Caco-2 (cell line): ENCODE data around the gene C16orf74. TPM values are rescaled to one million over a fixed set of nuclear protein-coding genes. Genes with fewer than 3 reads are reported as not detected.

Source experiments
- BruUV-seq: library from RNA; stranded (reverse); fragments of 400-500 nt; replicated peaks from 2 replicates; lab custom pipeline; 2021; lab: Mats Ljungman, UMichigan
- CTCF ChIA-PET: fragments of 300-600 bp; sonication (Branson Sonifier 250); formaldehyde crosslinking; loops from one replicate; lab custom pipeline; 2022; ENCODE audit warnings: antibody characterized with exemption; lab: Charles Lee
- POLR2A ChIA-PET: fragments of 300-600 bp; sonication (Branson Sonifier 250); formaldehyde crosslinking; loops from one replicate; lab custom pipeline; 2022; ENCODE audit warnings: antibody characterized with exemption; lab: Charles Lee
- DNase-seq, 2 experiments: peaks; one replicate each; pipeline versions ENCODE4 v3.0.0 to v3.0.0-alpha.2; 2020 to 2022
- H3K27me3 ChIP-seq: replicated peaks from 2 replicates; pipeline ENCODE4 v1.6.0; 2011; ENCODE audit warnings: low read length; ENCODE audit not compliant: control insufficient read depth, insufficient read depth
- H3K36me3 ChIP-seq: 2 replicates; pipeline ENCODE4 v1.5.1; 2011; ENCODE audit warnings: low read length; ENCODE audit not compliant: control insufficient read depth, insufficient read depth
- H3K4me1 ChIP-seq: fragments of 250-450 bp; sonication (Bioruptor Pico); 2 replicates; pipeline ENCODE4 v1.5.1; 2020; ENCODE audit warnings: mild to moderate bottlenecking
- H3K4me3 ChIP-seq: 2 replicates; pipeline ENCODE4 v1.5.1; 2011; ENCODE audit warnings: low read depth, mild to moderate bottlenecking, control low read depth, low read length
- H3K9me3 ChIP-seq: fragments of 250-450 bp; sonication (Bioruptor Pico); 2 replicates; pipeline ENCODE4 v1.5.1; 2020; ENCODE audit warnings: mild to moderate bottlenecking, moderate library complexity
- H3K27ac Mint-ChIP-seq: one replicate; pipeline ENCODE4 v1.8.0; 2022; ENCODE audit warnings: mixed read lengths; ENCODE audit not compliant: unreplicated experiment
- H3K27me3 Mint-ChIP-seq: one replicate; pipeline ENCODE4 v1.8.0; 2022; ENCODE audit warnings: mixed read lengths; ENCODE audit not compliant: insufficient read depth, unreplicated experiment
- H3K36me3 Mint-ChIP-seq: one replicate; pipeline ENCODE4 v1.8.0; 2022; ENCODE audit warnings: mild to moderate bottlenecking, mixed read lengths; ENCODE audit not compliant: insufficient read depth, unreplicated experiment
- H3K4me1 Mint-ChIP-seq: one replicate; pipeline ENCODE4 v1.8.0; 2022; ENCODE audit warnings: low read depth, mixed read lengths; ENCODE audit not compliant: unreplicated experiment
- H3K4me3 Mint-ChIP-seq: one replicate; pipeline ENCODE4 v1.8.0; 2022; ENCODE audit warnings: mild to moderate bottlenecking, moderate library complexity, mixed read lengths; ENCODE audit not compliant: unreplicated experiment
- H3K9me3 Mint-ChIP-seq: one replicate; pipeline ENCODE4 v1.8.0; 2022; ENCODE audit warnings: mixed read lengths; ENCODE audit not compliant: unreplicated experiment
- CTCF ChIP-seq, 2 experiments: fragments of 200-600 bp in 1 of 2; IDR thresholded peaks; 1 replicate in 1 of 2; 2 replicates in 1 of 2; pipeline versions ENCODE4 v1.5.1 to v1.8.0; 2011 to 2022; ENCODE audit warnings: antibody characterized with exemption in 1 of 2, control low read depth in 1 of 2, inconsistent platforms in 1 of 2, low read depth in 1 of 2, low read length in 1 of 2, mild to moderate bottlenecking in 1 of 2, moderate library complexity in 1 of 2; ENCODE audit not compliant: insufficient read depth in 1 of 2, severe bottlenecking in 1 of 2, unreplicated experiment in 1 of 2
- intact Hi-C: fragments of 100-400 bp; cut with micrococcal nuclease; formaldehyde crosslinking; loops from one replicate; pipeline ENCODE4 v1.10.0; 2022; ENCODE audit not compliant: unreplicated experiment
- total RNA-seq: library from RNA; stranded (reverse); gene quantifications from 2 replicates; pipeline ENCODE4 v1.2.3, GENCODE V29; 2022

The C16orf74 gene
- total RNA-seq, 1 experiment from 2014 or later: 4.0 TPM

- Mint-ChIP-seq H3K27me3 (no peaks in the 10 kb centered on the region), H3K36me3 (peaks cover 96% of the 10 kb centered on the region), H3K9me3 (no peaks in the 10 kb centered on the region), H3K4me1 (peaks cover 10% of the 10 kb centered on the region), H3K4me3 (no peak overlapping the region), H3K27ac (peak overlapping the region; percentile 0)
- peaks cover 8% of the 10 kb centered on the region; the same call in 1 of the 2 replicates for H3K36me3 ChIP-seq
- H3K9me3 ChIP-seq: no peaks in the 10 kb centered on the region
- peaks cover 6% of the 10 kb centered on the region; the same call in 1 of the 2 replicates for H3K4me1 ChIP-seq
- no peak overlapping the region for H3K4me3 ChIP-seq
- no peak for DNase-seq
- CTCF ChIA-PET: interaction anchor here (0.8 kb wide), 1 partner anchor 24 kb away, joined by 3 read pairs; no protein-coding TSS in a partner anchor
- POLR2A ChIA-PET: no interaction called here
- intact Hi-C loops: no loop called here
- no peaks in the 10 kb centered on the region for H3K27me3 ChIP-seq
- BruUV-seq: no TSS peak
- no peak for TF ChIP-seq CTCF (IDR thresholded peaks at IDR 0.05; ENCODE audit: insufficient read depth in 1 of 2, low read depth in 1 of 2, low read length in 1 of 2, severe bottlenecking in 1 of 2, unreplicated experiment in 1 of 2)
Observed at GRCh38 chr16:85796599-85796998, 45.7 kb upstream of the C16orf74 start.

- intact Hi-C loops: no loop called here
- no peak overlapping the region for H3K4me3 ChIP-seq
- DNase-seq: no peak
- POLR2A ChIA-PET: no interaction called here
- Mint-ChIP-seq H3K27ac (no peak overlapping the region), H3K9me3 (no peaks in the 10 kb centered on the region), H3K27me3 (no peaks in the 10 kb centered on the region), H3K4me3 (no peak overlapping the region), H3K4me1 (peaks cover 10% of the 10 kb centered on the region), H3K36me3 (peaks cover 96% of the 10 kb centered on the region)
- BruUV-seq: no TSS peak
- no peaks in the 10 kb centered on the region for H3K9me3 ChIP-seq
- CTCF ChIA-PET: no interaction called here
- TF ChIP-seq CTCF (IDR thresholded peaks at IDR 0.05; ENCODE audit: insufficient read depth in 1 of 2, low read depth in 1 of 2, low read length in 1 of 2, severe bottlenecking in 1 of 2, unreplicated experiment in 1 of 2): no peak
- H3K27me3 ChIP-seq: no peaks in the 10 kb centered on the region
- peaks cover 8% of the 10 kb centered on the region; the same call in 1 of the 2 replicates for H3K36me3 ChIP-seq
- peaks cover 6% of the 10 kb centered on the region; the same call in 1 of the 2 replicates for H3K4me1 ChIP-seq
Observed at GRCh38 chr16:85796152-85796551, 45.3 kb upstream of the C16orf74 start.

GRCh38 chr16:85794696-85795095 is 43.8 kb upstream of the C16orf74 start:
- H3K27me3 ChIP-seq: no peaks in the 10 kb centered on the region
- H3K27me3 Mint-ChIP-seq: no peaks in the 10 kb centered on the region
- ChIA-PET POLR2A (no interaction called here), CTCF (no interaction called here)
- no peak for DNase-seq
- no peak for TF ChIP-seq CTCF (IDR thresholded peaks at IDR 0.05; ENCODE audit: insufficient read depth in 1 of 2, low read depth in 1 of 2, low read length in 1 of 2, severe bottlenecking in 1 of 2, unreplicated experiment in 1 of 2)
- intact Hi-C loops: no loop called here
- H3K9me3 Mint-ChIP-seq: no peaks in the 10 kb centered on the region
- H3K4me1 ChIP-seq: peaks cover 6% of the 10 kb centered on the region; the same call in 1 of the 2 replicates
- H3K4me3 Mint-ChIP-seq: no peak overlapping the region
- H3K9me3 ChIP-seq: no peaks in the 10 kb centered on the region
- H3K27ac Mint-ChIP-seq: no peak overlapping the region
- H3K36me3 Mint-ChIP-seq: peaks cover 96% of the 10 kb centered on the region
- H3K36me3 ChIP-seq: peaks cover 8% of the 10 kb centered on the region; the same call in 1 of the 2 replicates
- no TSS peak for BruUV-seq
- no peak overlapping the region for H3K4me3 ChIP-seq
- H3K4me1 Mint-ChIP-seq: peaks cover 10% of the 10 kb centered on the region
